PFSK-1 (cell line): Measurements from ENCODE around the gene BCAS1.

Experiments
- FOXP2 ChIP-seq: optimal IDR thresholded peaks from 2 replicates; pipeline ENCODE3; 2011; ENCODE audit warnings: borderline replicate concordance, control low read depth, inconsistent platforms; ENCODE audit not compliant: insufficient read depth; ENCODE audit errors: extremely low read length, extremely low read depth
- POLR2AphosphoS5 ChIP-seq: IDR thresholded peaks from 2 replicates; pipeline ENCODE4 v1.6.1; 2012; ENCODE audit warnings: low read depth, mild to moderate bottlenecking, control low read depth, low read length, moderate library complexity
- SIN3A ChIP-seq: IDR thresholded peaks from 2 replicates; pipeline ENCODE4 v1.6.1; 2012; ENCODE audit warnings: mild to moderate bottlenecking, low read length, moderate library complexity, borderline replicate concordance; ENCODE audit not compliant: insufficient read depth
- TAF1 ChIP-seq: IDR thresholded peaks from 2 replicates; pipeline ENCODE4 v1.6.1; 2012; ENCODE audit warnings: low read length, control low read depth, borderline replicate concordance; ENCODE audit not compliant: insufficient read depth
- TF ChIP-seq, protein P1 (sequence below), 2 experiments: IDR thresholded peaks; 2 replicates each; pipeline versions ENCODE4 v1.6.1 to v1.8.0; 2011 to 2012; ENCODE audit warnings: low read depth in 2 of 2, low read length in 2 of 2, control low read depth in 1 of 2, inconsistent platforms in 1 of 2, mild to moderate bottlenecking in 1 of 2, moderate library complexity in 1 of 2; ENCODE audit not compliant: insufficient read depth in 1 of 2

BCAS1 gene

DNA sequence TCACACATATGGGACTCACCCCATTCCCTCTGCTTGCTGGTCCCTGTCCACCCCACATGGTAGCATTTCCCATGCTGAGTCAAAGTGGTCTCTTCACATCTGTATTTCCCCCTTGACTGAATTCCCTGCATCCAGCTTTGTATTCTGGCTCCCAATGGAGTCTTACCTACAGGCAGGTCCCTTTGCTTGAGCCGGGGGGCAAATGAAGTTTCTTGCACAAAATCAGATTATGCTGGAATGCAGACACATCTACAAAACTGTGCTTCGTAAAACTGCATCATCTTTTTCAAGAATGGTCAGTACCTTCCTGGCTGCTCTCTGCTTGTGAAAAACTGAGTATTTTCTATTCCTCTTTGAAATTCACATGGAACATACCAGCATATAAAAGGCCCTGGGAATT is 32.1 kb upstream of the BCAS1 start:
- TF ChIP-seq TAF1, result no peak
- TF ChIP-seq FOXP2, result no peak
- TF ChIP-seq, protein P1, sequence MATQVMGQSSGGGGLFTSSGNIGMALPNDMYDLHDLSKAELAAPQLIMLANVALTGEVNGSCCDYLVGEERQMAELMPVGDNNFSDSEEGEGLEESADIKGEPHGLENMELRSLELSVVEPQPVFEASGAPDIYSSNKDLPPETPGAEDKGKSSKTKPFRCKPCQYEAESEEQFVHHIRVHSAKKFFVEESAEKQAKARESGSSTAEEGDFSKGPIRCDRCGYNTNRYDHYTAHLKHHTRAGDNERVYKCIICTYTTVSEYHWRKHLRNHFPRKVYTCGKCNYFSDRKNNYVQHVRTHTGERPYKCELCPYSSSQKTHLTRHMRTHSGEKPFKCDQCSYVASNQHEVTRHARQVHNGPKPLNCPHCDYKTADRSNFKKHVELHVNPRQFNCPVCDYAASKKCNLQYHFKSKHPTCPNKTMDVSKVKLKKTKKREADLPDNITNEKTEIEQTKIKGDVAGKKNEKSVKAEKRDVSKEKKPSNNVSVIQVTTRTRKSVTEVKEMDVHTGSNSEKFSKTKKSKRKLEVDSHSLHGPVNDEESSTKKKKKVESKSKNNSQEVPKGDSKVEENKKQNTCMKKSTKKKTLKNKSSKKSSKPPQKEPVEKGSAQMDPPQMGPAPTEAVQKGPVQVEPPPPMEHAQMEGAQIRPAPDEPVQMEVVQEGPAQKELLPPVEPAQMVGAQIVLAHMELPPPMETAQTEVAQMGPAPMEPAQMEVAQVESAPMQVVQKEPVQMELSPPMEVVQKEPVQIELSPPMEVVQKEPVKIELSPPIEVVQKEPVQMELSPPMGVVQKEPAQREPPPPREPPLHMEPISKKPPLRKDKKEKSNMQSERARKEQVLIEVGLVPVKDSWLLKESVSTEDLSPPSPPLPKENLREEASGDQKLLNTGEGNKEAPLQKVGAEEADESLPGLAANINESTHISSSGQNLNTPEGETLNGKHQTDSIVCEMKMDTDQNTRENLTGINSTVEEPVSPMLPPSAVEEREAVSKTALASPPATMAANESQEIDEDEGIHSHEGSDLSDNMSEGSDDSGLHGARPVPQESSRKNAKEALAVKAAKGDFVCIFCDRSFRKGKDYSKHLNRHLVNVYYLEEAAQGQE (IDR thresholded peaks at IDR 0.05; ENCODE audit: insufficient read depth in 1 of 2, low read depth in 2 of 2, low read length in 2 of 2), result no peak
- no peak for TF ChIP-seq SIN3A
- TF ChIP-seq POLR2AphosphoS5, result no peak

DNA sequence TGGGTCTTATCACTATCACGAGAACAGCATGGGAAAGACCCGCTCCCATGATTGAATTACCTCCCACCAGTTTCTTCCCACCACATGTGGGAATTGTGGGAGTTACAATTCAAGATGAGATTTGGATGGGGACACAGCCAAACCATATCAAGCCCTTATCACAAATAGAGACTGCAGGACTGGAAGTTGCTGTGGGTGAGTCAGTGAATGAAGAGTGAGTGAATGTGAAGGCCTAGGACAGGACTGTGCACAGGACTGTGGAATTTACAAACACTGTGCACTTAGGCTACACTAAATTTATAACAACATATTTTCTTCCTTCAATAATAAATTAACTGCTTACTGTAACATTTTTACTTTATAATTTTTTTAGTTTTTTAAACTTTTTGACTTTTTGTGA is 30.2 kb upstream of the BCAS1 start:
- TF ChIP-seq SIN3A (no peak), TAF1 (no peak), POLR2AphosphoS5 (no peak), FOXP2 (no peak)
- TF ChIP-seq, protein P1 (IDR thresholded peaks at IDR 0.05; ENCODE audit: insufficient read depth in 1 of 2, low read depth in 2 of 2, low read length in 2 of 2), result no peak

DNA sequence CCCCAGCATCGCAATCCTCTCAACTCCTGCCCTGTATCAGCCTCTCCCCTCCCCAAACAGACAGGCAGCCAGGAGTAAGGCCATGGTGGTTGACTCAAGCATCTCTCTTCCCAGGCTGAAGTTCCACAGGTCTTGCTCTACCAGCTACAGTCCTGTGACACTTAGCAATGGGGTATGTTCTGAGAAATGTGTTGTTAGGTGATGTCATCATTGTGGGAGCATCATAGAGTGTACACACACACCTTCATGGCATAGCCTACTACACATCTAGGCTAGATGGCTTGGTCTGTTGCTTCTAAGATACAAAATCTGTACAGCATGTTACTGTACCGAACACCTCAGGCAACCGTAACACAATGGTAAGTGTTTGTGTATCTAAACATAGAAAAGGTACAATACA is 29.5 kb upstream of the BCAS1 start:
- no peak for TF ChIP-seq FOXP2
- no peak for TF ChIP-seq SIN3A
- TF ChIP-seq POLR2AphosphoS5, result no peak
- TF ChIP-seq, protein P1 (IDR thresholded peaks at IDR 0.05; ENCODE audit: insufficient read depth in 1 of 2, low read depth in 2 of 2, low read length in 2 of 2), result no peak
- TF ChIP-seq TAF1, result no peak

DNA sequence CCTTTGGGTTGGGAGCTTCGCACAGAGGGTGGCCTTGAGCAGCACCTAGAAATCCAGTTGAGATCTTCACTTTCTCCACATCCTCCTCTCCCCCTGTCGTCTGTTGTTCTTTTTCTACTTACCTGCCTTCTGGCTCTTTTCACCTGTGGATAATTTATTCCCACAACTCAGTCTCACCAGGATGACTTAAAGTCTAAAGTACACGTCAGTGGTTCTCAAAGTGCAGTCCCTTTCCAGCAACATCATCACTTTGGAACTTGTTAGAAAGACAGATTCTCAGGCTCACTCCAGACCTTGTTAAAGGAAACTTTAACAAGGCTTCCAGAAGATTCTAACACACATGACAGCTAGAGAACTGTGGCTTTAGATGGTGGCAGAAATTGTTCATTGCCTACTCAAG is 27.7 kb upstream of the BCAS1 start:
- TF ChIP-seq TAF1, result no peak
- TF ChIP-seq FOXP2, result no peak
- no peak for TF ChIP-seq POLR2AphosphoS5
- TF ChIP-seq, protein P1 (IDR thresholded peaks at IDR 0.05; ENCODE audit: insufficient read depth in 1 of 2, low read depth in 2 of 2, low read length in 2 of 2), result no peak
- no peak for TF ChIP-seq SIN3A

DNA sequence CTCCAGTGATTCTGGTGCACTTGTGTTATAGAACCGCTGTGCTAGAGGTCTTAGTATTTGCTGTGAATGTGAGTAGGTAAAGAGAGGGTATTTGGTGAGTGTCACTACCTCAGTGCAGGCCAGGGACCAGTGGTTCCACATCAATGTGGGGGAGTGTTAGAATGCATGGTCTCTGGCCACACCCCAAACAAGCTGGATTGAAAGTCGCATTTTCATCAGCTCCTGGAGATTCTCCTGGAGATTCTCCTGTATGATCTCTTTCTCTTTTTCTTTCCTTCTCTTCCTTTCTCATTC is 26.8 kb upstream of the BCAS1 start:
- TF ChIP-seq, protein P1 (IDR thresholded peaks at IDR 0.05; ENCODE audit: insufficient read depth in 1 of 2, low read depth in 2 of 2, low read length in 2 of 2), result no peak
- TF ChIP-seq POLR2AphosphoS5, result no peak
- no peak for TF ChIP-seq SIN3A
- TF ChIP-seq FOXP2, result no peak
- no peak for TF ChIP-seq TAF1
